Transverse colon (tissue), 4 donors: Measurements from ENCODE around the gene RAP1GAP2. TPM values are rescaled to one million over a fixed set of nuclear protein-coding genes. Genes with fewer than 3 reads are reported as not detected.

Experiments
- DNase-seq: peaks from one replicate; pipeline ENCODE4 v3.0.0-alpha.2; 2019
- H3K27ac ChIP-seq, 4 donors: fragments of 200-600 bp; sonication (generic); 2 replicates each; pipeline ENCODE4 v1.5.1; 2016 to 2018; ENCODE audit warnings: inconsistent platforms in 4 of 4
- H3K27me3 ChIP-seq: fragments of 200-600 bp; sonication (generic); 2 replicates; pipeline ENCODE4 v1.5.1; 2017; ENCODE audit warnings: inconsistent platforms
- H3K36me3 ChIP-seq, 4 donors: fragments of 200-600 bp; sonication (generic); 2 replicates each; pipeline ENCODE4 v1.5.1; 2017 to 2019; ENCODE audit warnings: inconsistent platforms in 4 of 4
- H3K4me1 ChIP-seq, 4 donors: fragments of 200-600 bp; sonication (generic); 2 replicates each; pipeline ENCODE4 v1.5.1; 2017 to 2020; ENCODE audit warnings: inconsistent platforms in 4 of 4
- H3K4me3 ChIP-seq, 4 donors: fragments of 200-600 bp; sonication (generic); 1 replicate in 1 of 4; 2 replicates in 3 of 4; pipeline versions ENCODE4 v1.5.1 to v1.6.1; 2017 to 2019; ENCODE audit warnings: inconsistent platforms in 4 of 4
- H3K9me3 ChIP-seq, 2 donors: fragments of 200-600 bp; sonication (generic); 2 replicates each; pipeline ENCODE4 v1.5.1; 2017 to 2019; ENCODE audit warnings: inconsistent platforms in 2 of 2
- CTCF ChIP-seq, 5 experiments: fragments of 200-600 bp in 3 of 5; fragments of 450-650 bp in 2 of 5; sonication (generic) in 3 of 5; IDR thresholded peaks; 1 replicate in 2 of 5; 2 replicates in 3 of 5; pipeline ENCODE4 v1.5.1; 2016 to 2017; ENCODE audit warnings: antibody characterized with exemption in 5 of 5, inconsistent platforms in 3 of 5, mild to moderate bottlenecking in 2 of 5, moderate library complexity in 1 of 5
- EP300 ChIP-seq: sonication (generic); formaldehyde crosslinking; IDR thresholded peaks from one replicate; pipeline ENCODE4 v1.6.1; 2017; ENCODE audit warnings: antibody characterized with exemption, low read depth
- POLR2A ChIP-seq: fragments of 450-650 bp; IDR thresholded peaks from one replicate; pipeline ENCODE4 v1.6.1; 2016; ENCODE audit warnings: antibody characterized with exemption, mild to moderate bottlenecking, moderate library complexity
- POLR2AphosphoS5 ChIP-seq, 3 donors: sonication (generic); formaldehyde crosslinking; IDR thresholded peaks; one replicate each; pipeline ENCODE4 v1.6.1; 2016; ENCODE audit warnings: antibody characterized with exemption in 3 of 3
- WGBS, 2 donors: methylation state at CpG; one replicate each; pipeline ENCODE4 v1.1.5; 2018; ENCODE audit warnings: low coverage in 1 of 2; 5-methylcytosine and 5-hydroxymethylcytosine counted together
- in situ Hi-C, 4 donors: fragments of 200-750 bp; cut with MboI; loops; one replicate each; pipeline versions ENCODE4 v1.15.0 to v1.15.1; 2017; ENCODE audit warnings: low sequenced_read_pairs in 3 of 4, low pct_ligation_motif_present in 1 of 4, low pct_unique_long_range_greater_than_20kb in 1 of 4
- intact Hi-C: fragments of 100-400 bp; cut with DNase I; formaldehyde crosslinking; loops from one replicate; pipeline ENCODE4 v1.15.1; 2023; ENCODE audit warnings: low total_unique reads
- total RNA-seq, 4 donors: library from RNA; depleted of rRNA; stranded (reverse); fragments of >200 nt; gene quantifications; one replicate each; pipeline ENCODE4 v1.1.0, GENCODE V29; 2016

RAP1GAP2 gene
- total RNA-seq, 4 donors from 2014 or later: 23.0 to 39.6 (median 33.9) TPM

- in situ Hi-C loops (no loop called here), intact Hi-C loops (no loop called here)
- TF ChIP-seq POLR2AphosphoS5 (IDR thresholded peaks at IDR 0.05) (no peak), EP300 (no peak), POLR2A (no peak), CTCF (IDR thresholded peaks at IDR 0.05) (no peak)
- H3K27me3 ChIP-seq: peaks cover 47% of the 10 kb centered on the region
- 75 to 78% methylated on average over 5 to 6 of the region's 6 CpGs for WGBS, 2 donors
- peaks cover 0 to 15% (median 9%) of the 10 kb centered on the region in 4 donors for H3K4me1 ChIP-seq
- no peaks in the 10 kb centered on the region for H3K9me3 ChIP-seq
- DNase-seq: no peak
- H3K36me3 ChIP-seq: no peaks in the 10 kb centered on the region
- H3K27ac ChIP-seq: no peak overlapping the region
- H3K4me3 ChIP-seq: no peak overlapping the region
Measured at GRCh38 chr17:2775206-2775605, 21.0 kb upstream of the RAP1GAP2 start.

GRCh38 chr17:2776589-2777241 is 19.5 kb upstream of the RAP1GAP2 start:
- TF ChIP-seq POLR2AphosphoS5 (IDR thresholded peaks at IDR 0.05) (no peak), POLR2A (no peak), CTCF (IDR thresholded peaks at IDR 0.05) (no peak), EP300 (no peak)
- no peaks in the 10 kb centered on the region for H3K9me3 ChIP-seq
- no peak overlapping the region for H3K27ac ChIP-seq
- peaks cover 47% of the 10 kb centered on the region for H3K27me3 ChIP-seq
- peaks cover 0 to 15% (median 9%) of the 10 kb centered on the region in 4 donors for H3K4me1 ChIP-seq
- intact Hi-C loops: no loop called here
- peak overlapping the region in 3 of 4 donors; percentile 17 to 46 (median 32) for H3K4me3 ChIP-seq
- no peaks in the 10 kb centered on the region for H3K36me3 ChIP-seq
- in situ Hi-C loops: no loop called here
- 3% methylated on average over 26 of the region's 80 CpGs; no CpG with 5 or more reads in 1 of the 2 donors for WGBS, 2 donors
- peak; percentile 24 for DNase-seq

DNA sequence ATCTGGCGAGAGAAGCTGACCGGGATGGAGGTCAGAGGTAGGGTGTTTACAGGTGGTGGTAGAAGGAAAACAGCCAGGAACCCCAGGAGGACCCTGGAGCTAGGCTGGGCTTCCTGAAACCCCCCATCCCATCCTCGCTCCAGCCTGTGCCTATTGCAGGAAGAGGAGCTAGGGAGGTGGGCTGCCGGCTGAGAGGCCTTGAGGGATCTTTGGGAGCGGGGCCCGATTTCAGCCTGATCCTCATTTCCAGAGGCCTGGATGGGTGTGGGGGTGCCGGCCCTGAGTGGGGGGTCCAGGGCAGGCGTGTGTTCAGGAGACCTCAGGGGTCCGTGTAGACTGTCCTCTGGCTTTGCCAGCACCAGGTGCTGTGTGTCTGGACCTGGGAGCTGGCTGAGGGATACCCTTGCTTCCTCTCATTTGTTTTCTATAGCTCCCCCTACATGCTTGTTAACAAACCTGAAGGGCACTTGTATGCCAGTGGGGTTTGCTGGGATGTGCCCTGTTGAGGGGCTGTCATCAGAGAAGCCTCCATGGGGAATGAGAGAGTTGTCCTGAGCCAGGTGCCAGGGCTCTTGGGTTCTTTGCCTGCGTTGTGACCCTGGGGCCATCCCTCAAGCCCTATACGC is 18.9 kb upstream of the RAP1GAP2 start:
- Histone ChIP-seq H3K27me3 (peaks cover 47% of the 10 kb centered on the region), H3K27ac (no peak overlapping the region), H3K4me3 (peak overlapping the region in 2 of 4 donors; percentile 32 to 46), H3K9me3 (no peaks in the 10 kb centered on the region), H3K4me1 (peaks cover 0 to 15% (median 9%) of the 10 kb centered on the region in 4 donors), H3K36me3 (no peaks in the 10 kb centered on the region)
- intact Hi-C loops (no loop called here), in situ Hi-C loops (no loop called here)
- TF ChIP-seq CTCF (IDR thresholded peaks at IDR 0.05): no peak
- TF ChIP-seq EP300: no peak
- no peak for TF ChIP-seq POLR2AphosphoS5 (IDR thresholded peaks at IDR 0.05)
- no peak for TF ChIP-seq POLR2A
- DNase-seq: no peak
- WGBS, 2 donors: 36% methylated on average over 11 of the region's 11 CpGs; no CpG with 5 or more reads in 1 of the 2 donors

DNA sequence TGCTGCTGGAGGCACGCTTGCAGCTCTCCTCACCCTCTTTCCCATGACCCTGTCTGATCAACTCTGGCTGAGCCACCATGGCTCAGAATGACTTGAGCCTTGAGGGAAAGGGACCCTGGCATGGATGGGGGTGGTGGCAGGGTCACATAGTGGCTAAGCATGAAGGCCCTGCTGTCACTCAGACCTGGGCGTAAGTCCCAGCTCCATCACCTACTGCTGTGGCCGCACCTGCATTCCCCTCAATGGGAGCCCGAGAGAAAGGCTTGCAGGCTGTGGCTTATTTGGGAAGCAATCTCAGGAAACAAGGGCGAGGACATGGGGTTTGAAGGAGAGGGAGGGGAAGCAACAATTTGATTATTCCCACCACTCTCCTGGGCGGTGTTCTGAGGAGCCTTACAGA is 17.7 kb upstream of the RAP1GAP2 start:
- TF ChIP-seq EP300: no peak
- no peak for TF ChIP-seq CTCF (IDR thresholded peaks at IDR 0.05)
- TF ChIP-seq POLR2AphosphoS5 (IDR thresholded peaks at IDR 0.05): no peak
- no peak for TF ChIP-seq POLR2A
- intact Hi-C loops (no loop called here), in situ Hi-C loops (no loop called here)
- H3K4me3 ChIP-seq: no peak overlapping the region
- H3K27ac ChIP-seq: no peak overlapping the region
- peaks cover 40% of the 10 kb centered on the region for H3K27me3 ChIP-seq
- no peaks in the 10 kb centered on the region for H3K36me3 ChIP-seq
- peaks cover 0 to 15% (median 9%) of the 10 kb centered on the region in 4 donors for H3K4me1 ChIP-seq
- H3K9me3 ChIP-seq: no peaks in the 10 kb centered on the region
- 73% methylated on average over 6 of the region's 6 CpGs; no CpG with 5 or more reads in 1 of the 2 donors for WGBS, 2 donors
- no peak for DNase-seq
